Activated CD8-positive, alpha-beta memory T cell treated with anti-CD3 and anti-CD28 coated beads, Interleukin-2, amount 50 U/mL, for 24 hours (primary cell): ENCODE data around the gene KDM2A.
"Not testable (repeated sequence)": the region's sequence is repeated elsewhere in the genome, so short reads cannot be mapped to it uniquely, and the experiment has no call there.

Experiments used
- DNase-seq: peaks from one replicate; pipeline ENCODE4 v3.0.0-alpha.2; 2020; ENCODE audit errors: extremely low read depth

The KDM2A gene

GRCh38 chr11:67167719-67168118, 48.7 kb downstream of the KDM2A start:
- no peak for DNase-seq

GRCh38 chr11:67168911-67169310, 49.8 kb downstream of the KDM2A start:
- DNase-seq, result not testable (repeated sequence)

GRCh38 chr11:67174311-67174710, 55.2 kb downstream of the KDM2A start:
- no peak for DNase-seq

- no peak for DNase-seq
These were observed 58.6 kb downstream of the KDM2A start for GRCh38 chr11:67177399-67178281.

- DNase-seq, result no peak
These were observed 59.4 kb downstream of the KDM2A start for GRCh38 chr11:67178421-67178820.

- no peak for DNase-seq
These were observed 59.8 kb downstream of the KDM2A start for GRCh38 chr11:67178878-67179277.

- no peak for DNase-seq
These were observed 60.9 kb downstream of the KDM2A start for GRCh38 chr11:67179892-67180490.

- DNase-seq, result no peak
These were observed 75.0 kb downstream of the KDM2A start for GRCh38 chr11:67194096-67194495.

GRCh38 chr11:67195971-67196456, 77.0 kb downstream of the KDM2A start:
- no peak for DNase-seq

- DNase-seq, result no peak
These were observed 78.5 kb downstream of the KDM2A start for GRCh38 chr11:67197606-67198005.

GRCh38 chr11:67198781-67199180, 79.7 kb downstream of the KDM2A start:
- DNase-seq, result not testable (repeated sequence)

- DNase-seq, result no peak
These were observed 80.7 kb downstream of the KDM2A start for GRCh38 chr11:67199751-67200150.

GRCh38 chr11:67202028-67202427, 83.0 kb downstream of the KDM2A start:
- no peak for DNase-seq

GRCh38 chr11:67204822-67205221, 85.8 kb downstream of the KDM2A start:
- DNase-seq, result no peak

- not testable (repeated sequence) for DNase-seq
These were observed 90.2 kb downstream of the KDM2A start for GRCh38 chr11:67209222-67209621.

GRCh38 chr11:67211656-67212436, 92.8 kb downstream of the KDM2A start:
- no peak for DNase-seq

- no peak for DNase-seq
These were observed 94.1 kb downstream of the KDM2A start for GRCh38 chr11:67213178-67213621.

GRCh38 chr11:67227726-67228125, 108.7 kb downstream of the KDM2A start:
- no peak for DNase-seq

- no peak for DNase-seq
These were observed 111.3 kb downstream of the KDM2A start for GRCh38 chr11:67230406-67230805.

GRCh38 chr11:67230886-67231285, 111.8 kb downstream of the KDM2A start:
- no peak for DNase-seq

- no peak for DNase-seq
These were observed 114.6 kb downstream of the KDM2A start for GRCh38 chr11:67233584-67234190.

GRCh38 chr11:67234571-67234970, 115.5 kb downstream of the KDM2A start:
- not testable (repeated sequence) for DNase-seq
